ENCODE data around the gene PSMC2.
A peak's percentile ranks its signal among the peaks of the same experiment; 100 is the strongest.

Gene PSMC2

GRCh38 chr7:103316380-103316941 lies 31.0 kb upstream of the PSMC2 start:
- TF ChIP-seq CTCF (IDR thresholded peaks at IDR 0.05; ENCODE audit: borderline replicate concordance, insufficient read depth, low read depth, low read length): no peak
- no peak overlapping the region for H3K4me3 ChIP-seq (ENCODE audit: low read depth, low read length)

GRCh38 chr7:103317009-103317408 lies 30.4 kb upstream of the PSMC2 start:
- TF ChIP-seq CTCF (IDR thresholded peaks at IDR 0.05; ENCODE audit: borderline replicate concordance, insufficient read depth, low read depth, low read length): no peak
- no peak overlapping the region for H3K4me3 ChIP-seq (ENCODE audit: low read depth, low read length)

- no peak overlapping the region for H3K4me3 ChIP-seq (ENCODE audit: low read depth, low read length)
- no peak for TF ChIP-seq CTCF (IDR thresholded peaks at IDR 0.05; ENCODE audit: borderline replicate concordance, insufficient read depth, low read depth, low read length)
Observed at GRCh38 chr7:103325744-103326143, 21.7 kb upstream of the PSMC2 start.

GRCh38 chr7:103336761-103337160 lies 10.7 kb upstream of the PSMC2 start:
- no peak for TF ChIP-seq CTCF (IDR thresholded peaks at IDR 0.05; ENCODE audit: borderline replicate concordance, insufficient read depth, low read depth, low read length)
- H3K4me3 ChIP-seq (ENCODE audit: low read depth, low read length): no peak overlapping the region

- H3K4me3 ChIP-seq (ENCODE audit: low read depth, low read length): no peak overlapping the region
- no peak for TF ChIP-seq CTCF (IDR thresholded peaks at IDR 0.05; ENCODE audit: borderline replicate concordance, insufficient read depth, low read depth, low read length)
Observed at GRCh38 chr7:103338864-103339263, 8.6 kb upstream of the PSMC2 start.

GRCh38 chr7:103341466-103341865 lies 6.0 kb upstream of the PSMC2 start:
- H3K4me3 ChIP-seq (ENCODE audit: low read depth, low read length): no peak overlapping the region
- no peak for TF ChIP-seq CTCF (IDR thresholded peaks at IDR 0.05; ENCODE audit: borderline replicate concordance, insufficient read depth, low read depth, low read length)

- TF ChIP-seq CTCF (IDR thresholded peaks at IDR 0.05; ENCODE audit: borderline replicate concordance, insufficient read depth, low read depth, low read length): no peak
- H3K4me3 ChIP-seq (ENCODE audit: low read depth, low read length): peak overlapping the region; percentile 90
Observed at GRCh38 chr7:103343332-103343731, 4.1 kb upstream of the PSMC2 start.
